ENCODE measurements around the gene ZNF695.

The ZNF695 gene

DNA sequence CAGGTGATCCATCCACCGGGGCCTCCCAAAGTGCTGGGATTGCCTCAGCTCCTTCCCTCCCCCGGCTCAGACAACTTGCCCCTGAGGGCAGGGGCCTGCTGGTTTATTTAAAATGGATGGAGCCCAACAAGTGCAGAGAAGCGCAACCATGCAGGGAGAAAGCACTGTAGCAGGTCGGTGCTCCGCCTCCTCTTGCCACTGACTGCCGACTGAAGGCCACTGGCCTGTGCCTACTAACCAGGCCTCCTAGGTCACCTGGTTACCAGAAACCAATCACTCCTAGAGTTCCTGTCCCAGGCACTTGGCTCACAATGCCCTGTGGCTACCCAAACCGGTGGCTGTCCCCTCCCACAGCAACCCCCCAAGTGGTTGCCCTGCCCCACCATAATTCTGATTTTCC, 35.9 kb downstream of the ZNF695 start:
- DNase-seq (ENCODE audit: extremely low read depth, low read depth), result no peak
- TF ChIP-seq, protein P1, sequence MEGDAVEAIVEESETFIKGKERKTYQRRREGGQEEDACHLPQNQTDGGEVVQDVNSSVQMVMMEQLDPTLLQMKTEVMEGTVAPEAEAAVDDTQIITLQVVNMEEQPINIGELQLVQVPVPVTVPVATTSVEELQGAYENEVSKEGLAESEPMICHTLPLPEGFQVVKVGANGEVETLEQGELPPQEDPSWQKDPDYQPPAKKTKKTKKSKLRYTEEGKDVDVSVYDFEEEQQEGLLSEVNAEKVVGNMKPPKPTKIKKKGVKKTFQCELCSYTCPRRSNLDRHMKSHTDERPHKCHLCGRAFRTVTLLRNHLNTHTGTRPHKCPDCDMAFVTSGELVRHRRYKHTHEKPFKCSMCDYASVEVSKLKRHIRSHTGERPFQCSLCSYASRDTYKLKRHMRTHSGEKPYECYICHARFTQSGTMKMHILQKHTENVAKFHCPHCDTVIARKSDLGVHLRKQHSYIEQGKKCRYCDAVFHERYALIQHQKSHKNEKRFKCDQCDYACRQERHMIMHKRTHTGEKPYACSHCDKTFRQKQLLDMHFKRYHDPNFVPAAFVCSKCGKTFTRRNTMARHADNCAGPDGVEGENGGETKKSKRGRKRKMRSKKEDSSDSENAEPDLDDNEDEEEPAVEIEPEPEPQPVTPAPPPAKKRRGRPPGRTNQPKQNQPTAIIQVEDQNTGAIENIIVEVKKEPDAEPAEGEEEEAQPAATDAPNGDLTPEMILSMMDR (IDR thresholded peaks at IDR 0.05; ENCODE audit: low read depth, low read length), result no peak

DNA sequence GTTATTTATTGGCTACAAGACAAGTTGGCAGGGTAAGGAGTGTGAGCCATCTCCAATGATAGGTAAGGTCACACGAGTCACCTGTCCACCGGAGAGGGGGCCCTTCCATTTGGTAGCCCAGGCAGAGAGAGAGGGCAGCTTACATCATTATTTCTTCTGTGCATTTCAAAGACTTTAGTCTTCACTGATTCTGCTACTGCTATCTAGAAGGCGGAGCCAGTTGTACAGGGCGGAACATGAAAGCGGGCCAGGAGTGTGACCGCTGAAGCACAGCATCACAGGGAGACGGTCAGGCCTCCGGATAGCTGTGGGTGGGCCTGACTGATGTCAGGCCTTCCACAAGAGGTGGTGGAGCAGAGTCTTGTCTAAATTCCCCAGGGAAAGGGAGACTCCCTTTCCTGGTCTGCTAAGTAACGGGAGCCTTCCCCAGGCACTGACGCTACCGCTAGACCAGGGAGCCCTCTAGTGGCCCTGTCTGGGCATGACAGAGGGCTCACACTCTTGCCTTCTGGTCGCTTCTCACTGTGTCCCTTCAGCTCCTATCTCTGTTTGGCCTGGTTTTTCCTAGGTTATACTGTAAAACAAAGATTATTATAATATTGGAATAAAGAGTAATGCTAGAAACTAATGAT, 36.7 kb downstream of the ZNF695 start:
- DNase-seq (ENCODE audit: extremely low read depth, low read depth), result no peak

DNA sequence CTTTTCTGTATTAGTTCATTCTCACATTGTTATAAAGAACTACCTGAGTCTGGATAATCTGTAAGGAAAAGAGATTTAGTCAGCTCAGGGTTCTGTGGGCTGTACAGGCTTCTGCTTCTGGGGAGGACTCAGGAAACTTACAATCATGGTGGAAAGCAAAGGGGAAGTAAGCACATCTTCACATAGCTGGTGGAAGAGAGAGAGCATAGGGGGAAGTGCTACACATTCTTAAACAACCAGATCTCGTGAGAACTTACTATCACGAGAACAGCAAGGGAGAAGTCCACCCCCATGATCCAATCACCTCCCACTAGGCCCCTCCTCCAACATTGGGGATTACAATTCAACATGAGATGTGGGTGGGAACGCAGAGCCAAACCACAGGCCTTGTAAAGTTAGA, 38.2 kb downstream of the ZNF695 start:
- TF ChIP-seq, protein P1 (IDR thresholded peaks at IDR 0.05; ENCODE audit: low read depth, low read length), result no peak
- DNase-seq (ENCODE audit: extremely low read depth, low read depth), result no peak

More for the DNA sequence above, 36.7 kb downstream of the ZNF695 start:
- TF ChIP-seq, protein P1 (IDR thresholded peaks at IDR 0.05; ENCODE audit: low read depth, low read length), result peak; percentile 47

DNA sequence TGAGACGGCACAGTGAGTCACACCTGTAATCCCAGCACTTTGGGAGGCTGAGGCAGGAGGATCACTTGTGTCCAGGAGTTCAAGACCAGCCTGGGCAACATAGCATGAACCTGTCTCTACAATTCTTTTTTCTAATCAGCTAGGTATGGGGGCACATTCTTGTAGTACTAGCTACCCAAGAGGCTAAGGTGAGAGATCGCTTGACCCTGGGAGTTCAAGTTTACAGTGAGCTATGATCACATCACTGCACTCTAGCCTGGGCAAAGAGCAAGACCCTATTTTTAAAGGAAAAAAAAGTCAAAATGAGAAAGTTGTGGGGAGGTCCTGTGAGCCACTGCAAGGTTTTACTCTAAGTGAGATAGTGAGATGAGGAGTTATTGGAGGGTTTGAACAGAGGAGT, 41.4 kb downstream of the ZNF695 start:
- TF ChIP-seq, protein P1 (IDR thresholded peaks at IDR 0.05; ENCODE audit: low read depth, low read length), result no peak
- no peak for DNase-seq (ENCODE audit: extremely low read depth, low read depth)

DNA sequence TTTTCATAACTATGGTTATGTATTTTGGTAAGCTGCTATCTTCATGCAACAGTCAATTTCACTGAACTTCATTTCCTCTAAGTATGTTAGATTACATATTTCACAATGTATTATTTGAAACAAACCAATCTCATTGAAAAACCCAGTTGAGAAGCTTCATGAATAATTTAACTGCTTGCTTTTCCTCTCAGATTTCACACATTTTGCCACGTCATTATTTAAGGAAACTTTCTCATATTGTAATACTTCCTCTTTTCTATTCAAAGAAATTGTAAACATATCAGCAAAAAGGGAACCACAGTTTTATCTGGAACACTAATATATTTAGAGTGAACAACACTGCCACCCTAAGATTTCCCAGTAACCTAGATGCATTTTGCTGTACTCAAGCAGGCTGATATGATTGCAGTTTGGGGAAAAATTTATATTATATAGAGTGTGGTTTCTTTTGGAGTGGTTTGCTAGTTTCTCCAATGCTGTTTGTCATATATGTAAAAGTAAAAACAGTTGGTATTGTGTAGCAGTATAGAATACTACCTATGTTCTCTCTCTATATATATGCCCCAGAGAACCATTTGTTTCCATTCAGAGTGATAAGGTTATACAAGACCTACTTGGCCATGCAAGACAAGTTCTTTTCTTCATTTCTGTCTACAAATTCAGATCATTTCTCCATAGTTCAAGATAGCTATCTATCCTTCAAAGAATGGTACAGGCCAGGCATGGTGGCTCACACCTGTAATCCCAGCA, 47.7 kb downstream of the ZNF695 start:
- DNase-seq (ENCODE audit: extremely low read depth, low read depth), result no peak
- TF ChIP-seq, protein P1 (IDR thresholded peaks at IDR 0.05; ENCODE audit: low read depth, low read length), result no peak

DNA sequence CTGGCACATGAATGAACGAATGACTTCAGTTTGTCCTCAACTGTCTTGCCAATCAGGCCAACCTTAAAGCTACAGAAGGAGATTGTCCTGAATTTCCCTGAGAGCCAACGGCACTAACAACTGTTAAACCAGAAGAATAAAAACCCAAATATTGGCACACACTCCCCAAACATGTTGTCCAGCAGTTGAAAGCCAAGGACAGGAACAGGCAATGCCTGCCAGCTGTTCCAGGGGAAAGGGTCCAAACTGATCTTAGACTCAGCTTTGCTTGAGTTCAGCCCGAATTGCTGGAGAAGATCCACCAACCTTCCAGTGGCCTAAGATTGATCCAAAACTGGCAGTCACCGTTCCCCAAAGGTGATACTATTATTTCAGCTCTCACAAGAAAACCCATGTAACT, 53.7 kb downstream of the ZNF695 start:
- TF ChIP-seq, protein P1 (IDR thresholded peaks at IDR 0.05; ENCODE audit: low read depth, low read length), result no peak
- DNase-seq (ENCODE audit: extremely low read depth, low read depth), result no peak

DNA sequence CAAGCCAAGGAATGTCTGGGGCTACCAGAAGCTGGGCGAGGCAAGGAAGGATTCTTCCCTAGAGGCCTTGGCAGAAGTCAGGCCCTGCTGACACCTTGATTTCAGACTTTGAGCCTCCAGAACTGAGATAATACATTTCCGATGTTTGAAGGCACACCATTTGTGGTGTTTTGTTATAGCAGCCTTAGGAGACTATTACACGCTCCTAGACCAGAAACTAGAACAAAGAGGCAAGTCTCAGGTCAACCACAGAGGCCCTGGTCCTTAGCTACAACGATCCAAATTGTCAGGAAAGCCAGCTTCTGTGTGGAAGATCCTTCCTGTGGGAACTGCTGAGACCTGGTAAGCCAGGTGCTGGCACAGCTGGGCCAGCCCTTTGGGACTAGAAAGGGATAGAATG, 56.4 kb downstream of the ZNF695 start:
- DNase-seq (ENCODE audit: extremely low read depth, low read depth), result no peak
- TF ChIP-seq, protein P1 (IDR thresholded peaks at IDR 0.05; ENCODE audit: low read depth, low read length), result no peak

Measured in AG09319 (cell line).